OCI-LY7 (cell line): ENCODE data around the gene RALGAPA2.

Experiments used
- EZH2phosphoT487 ChIP-seq: fragments of 200-600 bp; sonication (generic); IDR thresholded peaks from 2 replicates; pipeline ENCODE4 v1.6.1; 2018; ENCODE audit warnings: low read depth, borderline replicate concordance, mild to moderate bottlenecking, mixed run types, antibody characterized with exemption, low read length, moderate library complexity, mixed read lengths
- TF ChIP-seq, protein P1 (sequence below): fragments of 200-600 bp; sonication (generic); conservative IDR thresholded peaks from 2 replicates; pipeline ENCODE4 v1.5.1; 2014; ENCODE audit warnings: mild to moderate bottlenecking, antibody characterized with exemption, low read length, moderate library complexity, mixed read lengths

DNA sequence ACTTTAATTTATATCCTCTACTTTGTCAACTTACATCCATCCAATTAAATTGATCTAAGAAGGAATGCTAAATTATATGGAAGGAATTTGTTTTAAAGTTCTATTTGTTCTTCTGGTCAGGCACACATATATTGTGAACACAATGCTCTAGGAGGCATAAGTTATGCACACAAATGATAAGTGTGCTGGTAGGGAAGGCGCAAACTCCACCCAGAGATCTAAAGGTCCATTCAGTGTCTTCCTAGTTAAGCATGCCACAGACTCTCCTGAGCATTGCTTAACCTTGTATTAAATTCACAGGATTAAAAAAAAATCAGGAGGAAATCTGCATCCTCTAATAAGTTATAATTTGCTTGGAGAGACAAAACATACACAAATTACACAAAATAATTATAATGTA is 127.3 kb downstream of the RALGAPA2 start:
- TF ChIP-seq, protein P1, sequence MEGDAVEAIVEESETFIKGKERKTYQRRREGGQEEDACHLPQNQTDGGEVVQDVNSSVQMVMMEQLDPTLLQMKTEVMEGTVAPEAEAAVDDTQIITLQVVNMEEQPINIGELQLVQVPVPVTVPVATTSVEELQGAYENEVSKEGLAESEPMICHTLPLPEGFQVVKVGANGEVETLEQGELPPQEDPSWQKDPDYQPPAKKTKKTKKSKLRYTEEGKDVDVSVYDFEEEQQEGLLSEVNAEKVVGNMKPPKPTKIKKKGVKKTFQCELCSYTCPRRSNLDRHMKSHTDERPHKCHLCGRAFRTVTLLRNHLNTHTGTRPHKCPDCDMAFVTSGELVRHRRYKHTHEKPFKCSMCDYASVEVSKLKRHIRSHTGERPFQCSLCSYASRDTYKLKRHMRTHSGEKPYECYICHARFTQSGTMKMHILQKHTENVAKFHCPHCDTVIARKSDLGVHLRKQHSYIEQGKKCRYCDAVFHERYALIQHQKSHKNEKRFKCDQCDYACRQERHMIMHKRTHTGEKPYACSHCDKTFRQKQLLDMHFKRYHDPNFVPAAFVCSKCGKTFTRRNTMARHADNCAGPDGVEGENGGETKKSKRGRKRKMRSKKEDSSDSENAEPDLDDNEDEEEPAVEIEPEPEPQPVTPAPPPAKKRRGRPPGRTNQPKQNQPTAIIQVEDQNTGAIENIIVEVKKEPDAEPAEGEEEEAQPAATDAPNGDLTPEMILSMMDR = no peak
- no peak for TF ChIP-seq EZH2phosphoT487
